Activated naive CD4-positive, alpha-beta T cell treated with anti-CD3 and anti-CD28 coated beads, Interleukin-2, amount 10 ng/mL, durations not matched to agents 7 days and 5 days (primary cell): Measurements from ENCODE around the gene TAAR5.

Source experiments
- CTCF ChIA-PET: fragments of 350-600 bp; sonication (Branson Sonifier 250); formaldehyde crosslinking; loops from one replicate; lab custom pipeline; 2021; ENCODE audit warnings: antibody characterized with exemption; lab: Charles Lee
- DNase-seq: peaks from one replicate; pipeline ENCODE4 v3.0.0-alpha.2; 2020
- H3K27ac Mint-ChIP-seq: one replicate; pipeline ENCODE4 v1.8.0; 2021; ENCODE audit warnings: mild to moderate bottlenecking, moderate library complexity, mixed read lengths
- H3K27me3 Mint-ChIP-seq: one replicate; pipeline ENCODE4 v1.8.0; 2021; ENCODE audit warnings: mild to moderate bottlenecking, mixed read lengths
- H3K36me3 Mint-ChIP-seq: one replicate; pipeline ENCODE4 v1.8.0; 2021; ENCODE audit warnings: mixed read lengths
- H3K4me1 Mint-ChIP-seq: one replicate; pipeline ENCODE4 v1.8.0; 2021; ENCODE audit warnings: mixed read lengths
- H3K4me3 Mint-ChIP-seq: one replicate; pipeline ENCODE4 v1.8.0; 2021; ENCODE audit warnings: mild to moderate bottlenecking, moderate library complexity, mixed read lengths
- H3K9me3 Mint-ChIP-seq: one replicate; pipeline ENCODE4 v1.8.0; 2021; ENCODE audit warnings: mixed read lengths

The TAAR5 gene

GRCh38 chr6:132551214-132551613 is 38.3 kb downstream of the TAAR5 start:
- no peaks in the 10 kb centered on the region for H3K36me3 Mint-ChIP-seq
- peaks cover 33% of the 10 kb centered on the region for H3K27me3 Mint-ChIP-seq
- H3K9me3 Mint-ChIP-seq, result no peaks in the 10 kb centered on the region
- H3K4me3 Mint-ChIP-seq, result no peak overlapping the region
- DNase-seq, result no peak
- H3K27ac Mint-ChIP-seq, result no peak overlapping the region
- CTCF ChIA-PET, result interaction anchor here (0.6 to 2.7 kb wide), 2 partner anchors 20 to 242 kb away, joined by 3 to 10 read pairs; no protein-coding TSS in a partner anchor
- H3K4me1 Mint-ChIP-seq, result no peaks in the 10 kb centered on the region

GRCh38 chr6:132548746-132549463 is 40.6 kb downstream of the TAAR5 start:
- DNase-seq, result no peak
- Mint-ChIP-seq H3K4me3 (no peak overlapping the region), H3K27me3 (peaks cover 28% of the 10 kb centered on the region), H3K9me3 (no peaks in the 10 kb centered on the region), H3K4me1 (no peaks in the 10 kb centered on the region), H3K27ac (no peak overlapping the region), H3K36me3 (no peaks in the 10 kb centered on the region)
- CTCF ChIA-PET, result no interaction called here

DNA sequence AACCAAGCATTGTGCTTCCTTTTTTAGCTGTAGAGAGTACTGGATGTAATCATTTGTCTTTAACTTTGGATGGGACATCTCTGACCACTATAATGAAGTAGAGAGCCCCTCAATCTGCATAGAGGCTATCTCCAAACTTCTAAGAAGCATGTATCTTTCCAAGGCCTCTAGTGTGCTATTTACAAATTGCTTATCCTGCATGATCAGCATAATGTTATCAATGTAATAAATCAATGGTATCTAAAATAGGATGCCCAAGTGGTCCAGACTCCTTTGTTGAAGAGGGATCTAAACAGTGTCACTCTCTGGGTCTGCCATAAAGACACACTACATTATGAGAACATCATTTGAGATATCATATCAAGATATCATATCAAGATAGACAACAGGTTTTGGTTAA is 44.7 kb downstream of the TAAR5 start:
- no peaks in the 10 kb centered on the region for H3K4me1 Mint-ChIP-seq
- no peak overlapping the region for H3K27ac Mint-ChIP-seq
- H3K36me3 Mint-ChIP-seq, result no peaks in the 10 kb centered on the region
- no peak overlapping the region for H3K4me3 Mint-ChIP-seq
- H3K27me3 Mint-ChIP-seq, result peaks cover 16% of the 10 kb centered on the region
- CTCF ChIA-PET, result interaction anchor here (0.8 to 0.9 kb wide), 2 partner anchors 14 to 265 kb away, joined by 3 read pairs; no protein-coding TSS in a partner anchor
- no peaks in the 10 kb centered on the region for H3K9me3 Mint-ChIP-seq
- no peak for DNase-seq
